ENCODE data around the gene ATP13A4. TPM values are rescaled to one million over a fixed set of nuclear protein-coding genes. Genes with fewer than 3 reads are reported as not detected.

ATP13A4 gene
- total RNA-seq, 1 donor from 2014 or later, result not detected

DNA sequence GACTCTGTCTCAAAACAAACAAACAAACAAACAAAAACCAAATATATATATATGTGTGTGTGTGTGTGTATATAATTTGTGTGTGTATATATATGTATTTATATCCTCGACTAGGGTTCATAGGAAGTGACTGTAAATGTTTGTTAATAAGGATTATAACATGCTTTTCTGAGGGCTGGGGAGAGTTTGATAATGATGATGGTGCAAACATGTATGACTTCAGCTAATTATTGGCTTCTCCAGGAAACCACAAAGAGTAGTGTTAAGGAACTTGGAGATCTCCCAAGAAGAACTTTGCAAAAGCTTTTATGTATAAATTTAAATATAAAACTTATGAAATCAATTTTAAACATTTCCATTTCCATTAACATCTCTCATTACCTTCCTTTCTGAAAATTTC is 34.4 kb upstream of the ATP13A4 start:
- Mint-ChIP-seq H3K36me3 (ENCODE audit: low read depth) (peaks cover 2% of the 10 kb centered on the region), H3K4me1 (ENCODE audit: low read depth) (peaks cover 16% of the 10 kb centered on the region), H3K27ac (ENCODE audit: unreplicated experiment) (no peak overlapping the region), H3K9me3 (ENCODE audit: low read depth) (no peaks in the 10 kb centered on the region), H3K27me3 (ENCODE audit: low read depth) (no peaks in the 10 kb centered on the region), H3K4me3 (ENCODE audit: unreplicated experiment) (no peak overlapping the region)
- TF ChIP-seq, protein P1, sequence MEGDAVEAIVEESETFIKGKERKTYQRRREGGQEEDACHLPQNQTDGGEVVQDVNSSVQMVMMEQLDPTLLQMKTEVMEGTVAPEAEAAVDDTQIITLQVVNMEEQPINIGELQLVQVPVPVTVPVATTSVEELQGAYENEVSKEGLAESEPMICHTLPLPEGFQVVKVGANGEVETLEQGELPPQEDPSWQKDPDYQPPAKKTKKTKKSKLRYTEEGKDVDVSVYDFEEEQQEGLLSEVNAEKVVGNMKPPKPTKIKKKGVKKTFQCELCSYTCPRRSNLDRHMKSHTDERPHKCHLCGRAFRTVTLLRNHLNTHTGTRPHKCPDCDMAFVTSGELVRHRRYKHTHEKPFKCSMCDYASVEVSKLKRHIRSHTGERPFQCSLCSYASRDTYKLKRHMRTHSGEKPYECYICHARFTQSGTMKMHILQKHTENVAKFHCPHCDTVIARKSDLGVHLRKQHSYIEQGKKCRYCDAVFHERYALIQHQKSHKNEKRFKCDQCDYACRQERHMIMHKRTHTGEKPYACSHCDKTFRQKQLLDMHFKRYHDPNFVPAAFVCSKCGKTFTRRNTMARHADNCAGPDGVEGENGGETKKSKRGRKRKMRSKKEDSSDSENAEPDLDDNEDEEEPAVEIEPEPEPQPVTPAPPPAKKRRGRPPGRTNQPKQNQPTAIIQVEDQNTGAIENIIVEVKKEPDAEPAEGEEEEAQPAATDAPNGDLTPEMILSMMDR (IDR thresholded peaks at IDR 0.05), result no peak
- DNase-seq (ENCODE audit: low spot score), result no peak

GRCh38 chr3:193586526-193586925 is 31.8 kb upstream of the ATP13A4 start:
- Mint-ChIP-seq H3K9me3 (ENCODE audit: low read depth) (no peaks in the 10 kb centered on the region), H3K27me3 (ENCODE audit: low read depth) (no peaks in the 10 kb centered on the region), H3K27ac (ENCODE audit: unreplicated experiment) (no peak overlapping the region), H3K4me3 (ENCODE audit: unreplicated experiment) (no peak overlapping the region), H3K4me1 (ENCODE audit: low read depth) (peaks cover 3% of the 10 kb centered on the region), H3K36me3 (ENCODE audit: low read depth) (no peaks in the 10 kb centered on the region)
- TF ChIP-seq, protein P1 (IDR thresholded peaks at IDR 0.05), result no peak
- no peak for DNase-seq (ENCODE audit: low spot score)

GRCh38 chr3:193585530-193585929 is 30.8 kb upstream of the ATP13A4 start:
- TF ChIP-seq, protein P1 (IDR thresholded peaks at IDR 0.05), result no peak
- Mint-ChIP-seq H3K9me3 (ENCODE audit: low read depth) (no peaks in the 10 kb centered on the region), H3K36me3 (ENCODE audit: low read depth) (no peaks in the 10 kb centered on the region), H3K27me3 (ENCODE audit: low read depth) (no peaks in the 10 kb centered on the region), H3K4me3 (ENCODE audit: unreplicated experiment) (no peak overlapping the region), H3K27ac (ENCODE audit: unreplicated experiment) (no peak overlapping the region), H3K4me1 (ENCODE audit: low read depth) (peaks cover 3% of the 10 kb centered on the region)
- DNase-seq (ENCODE audit: low spot score), result no peak

DNA sequence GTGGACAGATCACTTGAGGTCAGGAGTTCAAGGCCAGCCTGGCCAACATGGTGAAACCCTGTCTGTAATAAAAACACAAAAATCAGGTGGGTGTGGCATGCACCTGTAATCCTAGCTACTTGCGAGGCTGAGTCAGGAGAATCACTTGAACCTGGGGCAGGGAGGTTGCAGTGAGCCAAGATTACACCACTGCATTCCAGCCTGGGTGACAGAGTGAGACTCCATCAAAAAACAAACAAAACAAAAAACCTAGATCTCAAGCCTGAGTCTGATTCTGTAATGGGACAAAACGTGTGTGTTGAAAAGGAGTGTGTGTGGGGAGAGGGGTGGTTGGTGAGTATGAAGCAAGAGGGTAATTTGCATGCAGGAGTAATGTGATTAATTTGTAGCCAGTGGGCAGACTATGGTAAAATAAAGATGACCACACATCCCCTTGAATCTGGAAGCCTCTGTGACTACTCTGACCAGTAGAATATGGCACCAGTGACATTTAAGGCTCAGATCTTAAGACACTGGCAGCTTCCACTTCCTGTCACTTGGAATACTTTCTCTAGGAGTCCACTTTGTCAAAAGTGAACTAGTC is 19.9 kb upstream of the ATP13A4 start:
- peaks cover 5% of the 10 kb centered on the region for H3K27me3 Mint-ChIP-seq (ENCODE audit: low read depth)
- H3K36me3 Mint-ChIP-seq (ENCODE audit: low read depth), result no peaks in the 10 kb centered on the region
- no peaks in the 10 kb centered on the region for H3K4me1 Mint-ChIP-seq (ENCODE audit: low read depth)
- DNase-seq (ENCODE audit: low spot score), result no peak
- no peak overlapping the region for H3K27ac Mint-ChIP-seq (ENCODE audit: unreplicated experiment)
- no peak overlapping the region for H3K4me3 Mint-ChIP-seq (ENCODE audit: unreplicated experiment)
- TF ChIP-seq, protein P1 (IDR thresholded peaks at IDR 0.05), result no peak
- H3K9me3 Mint-ChIP-seq (ENCODE audit: low read depth), result no peaks in the 10 kb centered on the region

- H3K4me1 Mint-ChIP-seq (ENCODE audit: low read depth), result no peaks in the 10 kb centered on the region
Observed at GRCh38 chr3:193573403-193574191, 18.9 kb upstream of the ATP13A4 start.

More at GRCh38 chr3:193573403-193574191, 18.9 kb upstream of the ATP13A4 start:
- Mint-ChIP-seq H3K36me3 (ENCODE audit: low read depth) (no peaks in the 10 kb centered on the region), H3K27me3 (ENCODE audit: low read depth) (peaks cover 8% of the 10 kb centered on the region), H3K9me3 (ENCODE audit: low read depth) (no peaks in the 10 kb centered on the region), H3K27ac (ENCODE audit: unreplicated experiment) (no peak overlapping the region), H3K4me3 (ENCODE audit: unreplicated experiment) (no peak overlapping the region)
- TF ChIP-seq, protein P1 (IDR thresholded peaks at IDR 0.05), result no peak
- no peak for DNase-seq (ENCODE audit: low spot score)
